ENCODE results near the gene CEP112. TPM values are rescaled to one million over a fixed set of nuclear protein-coding genes. Genes with fewer than 3 reads are reported as not detected.
"Not testable (repeated sequence)": the region's sequence is repeated elsewhere in the genome, so short reads cannot be mapped to it uniquely, and the experiment has no call there.

Gene CEP112
- polyA plus RNA-seq, 12 donors: 7.2 to 23.3 (median 18.0) TPM; not detected in 1

- DNase-seq: no peak
Measured at GRCh38 chr17:65891231-65891735, 300.6 kb downstream of the CEP112 start.

GRCh38 chr17:65888649-65889048, 303.3 kb downstream of the CEP112 start:
- no peak for DNase-seq

- DNase-seq: no peak
Measured at GRCh38 chr17:65886315-65887245, 305.4 kb downstream of the CEP112 start.

GRCh38 chr17:65885541-65886312, 306.2 kb downstream of the CEP112 start:
- DNase-seq: no peak

GRCh38 chr17:65876985-65877384, 314.9 kb downstream of the CEP112 start:
- DNase-seq: no peak

- no peak for DNase-seq
Measured at GRCh38 chr17:65868881-65869280, 323.1 kb downstream of the CEP112 start.

- no peak for DNase-seq
Measured at GRCh38 chr17:65867014-65867413, 324.9 kb downstream of the CEP112 start.

- DNase-seq: no peak
Measured at GRCh38 chr17:65865715-65866425, 326.1 kb downstream of the CEP112 start.

- DNase-seq: no peak
Measured at GRCh38 chr17:65864394-65864793, 327.5 kb downstream of the CEP112 start.

- DNase-seq: no peak
Measured at GRCh38 chr17:65857718-65858117, 334.2 kb downstream of the CEP112 start.

GRCh38 chr17:65856865-65857264, 335.1 kb downstream of the CEP112 start:
- DNase-seq: no peak

- no peak for DNase-seq
Measured at GRCh38 chr17:65855675-65856074, 336.3 kb downstream of the CEP112 start.

- no peak for DNase-seq
Measured at GRCh38 chr17:65855245-65855644, 336.7 kb downstream of the CEP112 start.

- DNase-seq: no peak
Measured at GRCh38 chr17:65853816-65854215, 338.1 kb downstream of the CEP112 start.

GRCh38 chr17:65852911-65853310, 339.0 kb downstream of the CEP112 start:
- DNase-seq: no peak

GRCh38 chr17:65851965-65852736, 339.8 kb downstream of the CEP112 start:
- no peak for DNase-seq

- peak; percentile 20 for DNase-seq
Measured at GRCh38 chr17:65850486-65850885, 341.4 kb downstream of the CEP112 start.

GRCh38 chr17:65848751-65849150, 343.2 kb downstream of the CEP112 start:
- no peak for DNase-seq

GRCh38 chr17:65841089-65841488, 350.8 kb downstream of the CEP112 start:
- no peak for DNase-seq

GRCh38 chr17:65837232-65837631, 354.7 kb downstream of the CEP112 start:
- DNase-seq: not testable (repeated sequence)

GRCh38 chr17:65833214-65833613, 358.7 kb downstream of the CEP112 start:
- no peak for DNase-seq
